Parathyroid adenoma (tissue), 2 donors: ENCODE results near the gene HYOU1.

Experiments
- H2AFZ ChIP-seq: fragments of 300-600 bp; sonication (generic); one replicate; pipeline ENCODE4 v1.7.0; 2017; ENCODE audit warnings: antibody characterized with exemption, mild to moderate bottlenecking
- H3K27ac ChIP-seq: fragments of 300-600 bp; sonication (generic); one replicate; pipeline ENCODE4 v1.7.0; 2017
- H3K27me3 ChIP-seq: fragments of 300-600 bp; sonication (generic); one replicate; pipeline ENCODE4 v1.7.0; 2017; ENCODE audit warnings: low read length; ENCODE audit not compliant: control insufficient read depth, insufficient read depth
- H3K36me3 ChIP-seq: fragments of 300-600 bp; sonication (generic); one replicate; pipeline ENCODE4 v1.7.0; 2017; ENCODE audit warnings: low read length; ENCODE audit not compliant: control insufficient read depth, insufficient read depth
- H3K4me1 ChIP-seq: fragments of 300-600 bp; sonication (generic); one replicate; pipeline ENCODE4 v1.7.0; 2017; ENCODE audit warnings: control low read depth
- H3K4me2 ChIP-seq: fragments of 300-600 bp; sonication (generic); one replicate; pipeline ENCODE4 v1.7.0; 2017; ENCODE audit warnings: low read length
- H3K4me3 ChIP-seq: fragments of 300-600 bp; sonication (generic); one replicate; pipeline ENCODE4 v1.7.0; 2017; ENCODE audit warnings: low read depth, low read length
- H3K79me2 ChIP-seq: fragments of 300-600 bp; sonication (generic); one replicate; pipeline ENCODE4 v1.7.0; 2017; ENCODE audit warnings: control low read depth
- H3K9ac ChIP-seq: fragments of 300-600 bp; sonication (generic); one replicate; pipeline ENCODE4 v1.7.0; 2017; ENCODE audit warnings: mild to moderate bottlenecking
- H3K9me3 ChIP-seq: fragments of 300-600 bp; sonication (generic); one replicate; pipeline ENCODE4 v1.7.0; 2017; ENCODE audit warnings: low read length; ENCODE audit not compliant: control insufficient read depth
- CTCF ChIP-seq: fragments of 300-600 bp; sonication (generic); IDR thresholded peaks from one replicate; pipeline ENCODE4 v1.7.0; 2017; ENCODE audit warnings: antibody characterized with exemption, mild to moderate bottlenecking
- donor health status: primary hyperparathyroidism.

Gene HYOU1

DNA sequence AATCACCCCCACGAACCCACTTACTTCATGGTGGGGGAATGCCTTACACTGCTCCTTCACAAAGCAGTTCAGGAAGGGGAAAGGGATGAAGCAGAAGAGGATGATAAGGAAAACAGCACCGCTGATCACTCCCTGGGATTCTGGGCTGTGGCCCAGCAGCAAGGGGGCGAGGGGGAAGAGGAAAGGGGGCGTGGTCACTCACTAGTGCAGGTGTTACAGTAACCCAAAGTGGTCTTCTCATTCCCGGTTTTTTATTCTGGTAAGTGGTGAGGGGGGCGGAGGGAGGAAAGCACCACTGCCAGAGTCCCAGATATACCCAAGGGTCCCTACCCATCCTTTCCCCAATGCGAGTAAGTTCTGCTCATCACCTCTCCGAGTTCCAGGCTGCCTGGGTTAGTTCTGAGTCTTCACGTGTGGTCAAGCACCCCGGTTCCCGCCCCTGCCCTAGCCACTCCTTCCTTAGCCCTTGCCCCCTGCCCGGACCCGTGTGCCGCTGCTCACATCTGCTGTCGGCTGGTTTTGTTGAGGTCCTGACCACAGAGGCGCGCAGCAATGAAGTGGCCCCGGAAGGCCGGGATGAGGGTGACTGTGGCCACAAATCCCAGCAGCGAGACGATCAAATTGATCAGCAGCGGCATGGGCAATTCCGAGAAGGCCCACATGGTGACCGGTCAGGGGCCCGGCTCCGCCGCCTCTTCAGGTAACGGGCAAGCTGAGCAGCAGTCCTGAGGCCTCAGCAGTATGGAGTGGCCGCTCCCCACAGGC, 44.2 kb upstream of the HYOU1 start:
- Histone ChIP-seq H3K27me3 (no peaks in the 10 kb centered on the region), H3K36me3 (no peaks in the 10 kb centered on the region), H3K9me3 (no peaks in the 10 kb centered on the region), H3K27ac (peak overlapping the region; percentile 95), H3K4me2 (peak overlapping the region; percentile 91), H2AFZ (peak overlapping the region; percentile 95), H3K4me1 (peaks cover 4% of the 10 kb centered on the region), H3K4me3 (peak overlapping the region; percentile 70), H3K79me2 (no peaks in the 10 kb centered on the region), H3K9ac (no peak overlapping the region)
- no peak for TF ChIP-seq CTCF

DNA sequence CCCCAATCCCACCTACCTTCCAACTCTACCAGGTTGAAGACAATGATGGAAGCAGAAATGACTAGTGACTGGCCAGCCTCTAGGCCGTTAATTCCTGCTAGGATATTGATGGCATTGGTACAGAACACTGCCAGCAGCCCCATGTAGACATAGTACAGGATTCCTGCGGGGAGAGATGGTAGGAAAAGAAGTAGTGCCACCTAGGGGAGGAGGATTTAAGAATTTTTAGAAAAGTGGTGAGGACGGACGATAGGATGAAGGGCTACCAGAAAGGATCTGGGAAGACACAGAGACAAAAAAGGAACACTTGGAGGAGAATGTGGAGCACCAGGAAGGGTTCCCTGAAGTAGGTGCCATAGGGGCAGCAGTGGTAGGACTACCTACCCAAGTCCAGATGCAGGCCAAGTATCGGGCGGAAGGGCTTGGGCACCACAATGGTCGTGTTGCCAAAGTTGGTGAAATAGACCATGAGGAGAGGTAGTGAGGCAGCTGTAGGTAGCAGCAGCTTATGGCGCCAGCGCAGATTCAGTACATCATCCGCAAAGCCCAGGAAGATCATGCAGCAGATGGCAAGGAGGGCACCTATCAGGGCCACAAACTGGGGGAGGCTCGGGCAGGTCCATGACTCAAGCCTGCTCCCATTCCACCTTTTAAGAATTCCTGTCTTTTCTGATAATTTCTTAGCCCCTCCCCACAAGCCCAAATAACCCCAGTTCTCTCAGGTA, 43.4 kb upstream of the HYOU1 start:
- Histone ChIP-seq H3K4me3 (peak overlapping the region; percentile 70), H3K27ac (no peak overlapping the region), H3K9ac (no peak overlapping the region), H3K4me1 (peaks cover 4% of the 10 kb centered on the region), H3K79me2 (no peaks in the 10 kb centered on the region), H3K27me3 (no peaks in the 10 kb centered on the region), H3K36me3 (no peaks in the 10 kb centered on the region), H2AFZ (no peak overlapping the region), H3K9me3 (no peaks in the 10 kb centered on the region), H3K4me2 (peak overlapping the region; percentile 91)
- TF ChIP-seq CTCF: no peak

DNA sequence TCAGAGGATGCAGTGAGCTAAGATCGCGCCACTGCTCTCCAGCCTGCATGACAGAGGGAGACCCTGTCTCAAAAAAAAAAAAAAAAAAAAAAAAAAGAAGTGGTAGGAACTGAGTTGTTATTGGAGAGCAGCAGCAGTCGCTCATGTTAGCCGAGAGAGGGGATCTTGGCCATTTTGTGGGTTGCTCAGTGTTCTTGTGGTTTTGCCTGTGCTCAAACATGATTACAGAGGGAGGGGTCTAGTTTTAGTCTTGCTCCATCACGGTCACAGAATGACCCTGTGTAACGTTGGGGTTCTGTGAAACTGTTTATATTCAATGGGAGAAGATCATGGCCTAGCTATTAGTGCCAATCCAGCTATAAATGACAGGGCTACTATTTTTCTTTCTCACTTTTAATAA, 42.7 kb upstream of the HYOU1 start:
- Histone ChIP-seq H3K27me3 (no peaks in the 10 kb centered on the region), H3K4me3 (no peak overlapping the region), H3K79me2 (no peaks in the 10 kb centered on the region), H3K9me3 (no peaks in the 10 kb centered on the region), H3K4me2 (no peak overlapping the region), H3K27ac (no peak overlapping the region), H3K4me1 (peaks cover 4% of the 10 kb centered on the region), H3K9ac (no peak overlapping the region), H3K36me3 (no peaks in the 10 kb centered on the region), H2AFZ (no peak overlapping the region)
- no peak for TF ChIP-seq CTCF

DNA sequence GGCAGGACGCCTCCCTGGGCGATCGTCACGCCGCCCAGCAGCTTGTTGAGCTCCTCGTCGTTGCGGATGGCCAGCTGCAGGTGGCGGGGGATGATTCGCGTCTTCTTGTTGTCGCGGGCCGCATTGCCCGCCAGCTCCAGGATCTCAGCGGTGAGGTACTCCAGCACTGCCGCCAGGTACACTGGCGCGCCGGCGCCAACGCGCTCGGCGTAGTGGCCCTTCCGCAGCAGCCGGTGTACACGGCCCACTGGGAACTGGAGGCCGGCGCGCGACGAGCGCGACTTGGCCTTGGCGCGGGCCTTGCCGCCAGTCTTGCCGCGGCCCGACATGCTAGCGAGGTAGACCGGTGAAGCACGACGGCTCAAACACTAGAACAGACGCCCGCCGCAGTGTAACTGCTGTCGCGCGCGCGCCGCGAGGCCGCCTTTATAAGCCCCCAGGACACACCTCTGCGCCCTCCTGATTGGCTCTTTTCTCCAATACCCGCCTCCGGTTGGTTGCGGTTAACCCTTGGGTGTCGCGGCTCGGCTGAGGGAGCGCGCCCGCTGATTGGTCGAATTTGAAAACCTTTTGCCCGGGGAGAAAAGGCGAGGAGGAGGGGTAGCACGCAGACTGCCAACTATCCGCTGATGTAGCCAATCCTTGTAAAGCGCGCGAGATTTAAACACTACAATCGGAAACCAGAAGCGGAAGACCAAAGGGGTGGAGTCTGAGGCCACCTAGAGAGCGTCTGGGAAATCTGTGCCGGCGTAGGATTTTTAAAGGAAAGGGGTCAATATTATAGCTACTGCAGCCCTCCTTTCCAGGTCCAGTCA, 38.3 kb upstream of the HYOU1 start:
- Histone ChIP-seq H3K27me3 (no peaks in the 10 kb centered on the region), H3K9ac (no peak overlapping the region), H3K4me2 (peak overlapping the region; percentile 96), H3K4me1 (peaks cover 7% of the 10 kb centered on the region), H3K4me3 (peak overlapping the region; percentile 77), H3K79me2 (no peaks in the 10 kb centered on the region), H2AFZ (peak overlapping the region; percentile 82), H3K27ac (peak overlapping the region; percentile 78), H3K9me3 (no peaks in the 10 kb centered on the region), H3K36me3 (no peaks in the 10 kb centered on the region)
- peak; percentile 12 for TF ChIP-seq CTCF
